Frontal cortex (tissue), 4 donors: ENCODE measurements around the gene GRIP2. TPM values are rescaled to one million over a fixed set of nuclear protein-coding genes. Genes with fewer than 3 reads are reported as not detected.

Experiments
- DNase-seq, 2 donors: peaks; one replicate each; pipeline ENCODE4 v3.0.0; 2012; ENCODE audit warnings: low spot score in 2 of 2
- FAIRE-seq: peaks from 2 replicates; lab custom pipeline; 2012; peaks lifted over from hg19 to GRCh38; lab: Jason Lieb, UNC
- small RNA-seq: library from RNA; depleted of rRNA; stranded (forward); fragments of <200 nt; gene quantifications from one replicate; pipeline ENCODE3, GENCODE V24; 2014
- total RNA-seq: library from RNA; depleted of rRNA; stranded (reverse); fragments of >200 nt; gene quantifications from one replicate; pipeline ENCODE4 v1.2.3, GENCODE V29; 2014
- donor health status: control.
- donor health status: control.
- donor health status: control.

GRIP2 gene
- total RNA-seq, 1 donor from 2014 or later: 8.2 TPM

DNA sequence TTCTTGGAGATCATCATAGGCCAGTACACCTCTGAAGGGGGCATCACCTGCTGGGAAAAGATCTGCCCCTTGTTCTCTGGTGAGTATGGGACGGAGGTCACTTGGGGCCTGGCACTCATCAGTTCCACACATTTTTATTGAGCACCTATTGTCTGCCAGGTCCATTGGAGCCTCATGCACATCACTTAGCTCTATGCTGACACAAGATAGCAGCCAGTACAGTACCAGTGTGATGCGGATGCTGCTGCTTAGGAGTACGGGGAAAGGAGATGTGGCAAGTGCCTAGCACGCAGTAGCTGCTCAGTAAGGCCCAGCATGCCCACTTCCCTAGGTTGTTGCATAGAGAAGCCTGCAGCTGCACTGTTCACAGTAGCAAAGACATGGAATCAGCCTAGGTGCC, 94.4 kb downstream of the GRIP2 start:
- no peak for DNase-seq
- FAIRE-seq: no peak

DNA sequence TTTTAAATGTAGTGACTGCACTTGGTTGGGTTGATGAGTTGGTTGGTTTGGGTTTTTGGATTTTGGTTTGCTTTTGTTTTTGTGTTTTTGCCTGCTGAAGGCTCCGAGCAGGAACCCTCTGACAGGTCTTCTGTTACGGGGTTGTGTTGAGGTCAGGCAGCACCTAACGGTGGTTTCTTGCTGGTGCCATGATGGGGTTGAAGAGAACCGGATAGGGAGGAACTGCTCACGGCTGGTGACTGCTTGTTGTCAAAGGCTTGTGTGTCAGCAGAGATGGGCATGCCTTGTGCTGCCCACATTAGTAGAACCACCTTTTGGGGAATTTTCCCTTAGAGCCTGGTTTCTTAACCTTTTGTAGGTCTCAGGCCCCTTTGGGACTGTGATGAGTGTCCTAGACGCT, 95.8 kb downstream of the GRIP2 start:
- FAIRE-seq (no peak), DNase-seq (no peak)

DNA sequence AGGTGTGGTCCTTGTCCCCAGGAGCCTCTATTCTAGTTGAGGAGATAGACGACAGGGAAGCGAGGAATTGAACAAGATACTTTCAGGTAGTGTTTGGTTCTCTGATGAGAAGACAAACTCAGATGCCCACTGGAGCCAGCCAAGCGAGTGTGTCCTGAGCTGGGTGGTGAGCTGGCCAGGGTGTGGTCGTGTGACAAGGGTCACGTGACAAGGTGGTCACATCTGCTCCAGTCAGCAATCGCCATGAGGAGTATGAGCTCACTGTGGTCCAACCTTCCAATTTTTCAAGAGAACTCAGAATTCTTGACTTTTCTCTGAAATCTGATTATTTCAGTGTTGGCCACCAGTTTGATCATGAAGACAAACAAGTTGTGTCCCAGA, 98.2 kb downstream of the GRIP2 start:
- FAIRE-seq: no peak
- DNase-seq: no peak

DNA sequence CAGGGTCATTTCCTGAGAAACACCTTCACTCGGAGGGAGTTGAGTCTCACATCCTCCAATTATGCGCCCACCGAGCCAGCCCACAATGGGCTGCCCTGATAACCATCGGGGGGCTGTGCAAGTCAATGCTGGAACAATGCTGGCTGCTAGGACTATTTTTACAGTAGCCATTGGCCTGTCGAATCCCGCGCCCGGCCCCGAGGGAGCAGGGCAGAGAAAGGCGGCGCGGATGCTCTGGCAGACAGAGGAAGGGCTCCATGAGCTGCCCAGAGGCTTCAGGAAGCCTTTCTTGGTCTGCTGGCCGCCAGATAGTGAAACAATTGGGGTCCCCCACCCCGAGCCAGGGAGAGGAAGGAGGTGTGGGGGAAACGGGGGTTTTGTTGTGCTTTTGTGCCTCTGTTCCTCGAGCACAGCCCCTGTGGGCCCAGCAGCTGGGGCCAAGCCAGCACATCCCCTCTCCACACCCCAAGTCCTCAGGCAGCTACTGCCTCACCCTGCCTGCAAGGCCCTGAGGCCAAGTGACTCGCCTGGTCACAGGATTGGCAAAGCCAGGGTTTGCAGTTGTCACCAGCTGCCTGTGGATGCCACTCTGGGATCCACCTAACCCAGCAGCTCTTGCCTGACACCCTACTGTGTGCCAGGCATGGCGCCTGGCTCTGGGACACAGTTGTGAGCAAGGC, 98.8 kb downstream of the GRIP2 start:
- no peak for DNase-seq
- FAIRE-seq: no peak

DNA sequence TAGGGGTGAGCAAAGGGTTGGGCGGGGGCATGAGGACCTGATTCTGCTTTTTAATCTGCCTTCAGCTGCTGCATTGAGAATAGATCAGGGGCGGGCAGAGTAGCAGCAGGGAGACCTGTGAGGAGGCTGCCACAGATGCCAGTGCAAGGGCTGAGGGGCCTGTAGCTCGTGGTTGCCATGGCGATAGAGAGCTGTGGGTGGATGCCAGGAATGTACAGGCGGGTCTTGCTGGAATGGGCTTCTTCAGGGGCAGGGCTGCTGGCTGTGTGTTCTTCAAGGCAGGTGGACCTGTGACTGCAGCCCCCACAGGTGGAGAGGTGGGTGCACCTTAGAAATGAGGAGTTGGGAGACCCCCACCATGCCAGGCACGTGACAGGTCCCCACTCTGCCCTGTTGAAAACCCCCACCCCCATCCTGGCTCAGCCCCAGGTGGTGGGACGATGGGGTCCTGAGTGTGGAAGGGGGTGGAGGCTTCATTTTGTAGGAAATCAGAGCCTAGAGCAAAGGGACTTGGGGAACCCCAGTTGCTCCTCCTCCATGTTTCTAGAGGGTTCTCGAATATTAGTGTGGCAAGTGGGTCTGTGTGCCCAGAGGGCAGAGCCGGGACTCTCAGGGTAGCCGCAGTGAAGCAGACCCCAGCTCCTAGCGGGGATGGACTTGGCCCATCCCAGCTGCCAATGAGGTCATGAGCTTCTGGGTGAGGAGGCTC, 99.5 kb downstream of the GRIP2 start:
- DNase-seq: no peak
- no peak for FAIRE-seq

DNA sequence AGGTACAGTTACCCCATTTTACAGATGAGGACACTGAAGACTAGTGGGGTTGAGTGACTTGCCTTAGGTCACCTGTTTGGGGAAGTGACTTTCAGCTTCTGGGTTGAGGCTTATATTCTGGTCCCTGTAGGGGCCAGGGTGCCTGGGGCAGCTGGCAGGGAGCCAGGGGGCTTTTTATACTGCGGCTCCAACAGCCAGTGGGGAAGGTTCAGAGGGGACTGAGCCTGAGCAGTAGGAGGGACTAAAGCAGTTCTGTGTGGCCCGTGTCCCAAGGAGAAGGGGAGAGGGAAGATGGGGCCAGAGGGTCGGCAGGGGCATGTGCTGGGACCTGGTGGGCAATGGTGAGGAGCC, 100.0 kb downstream of the GRIP2 start:
- DNase-seq (no peak), FAIRE-seq (no peak)

DNA sequence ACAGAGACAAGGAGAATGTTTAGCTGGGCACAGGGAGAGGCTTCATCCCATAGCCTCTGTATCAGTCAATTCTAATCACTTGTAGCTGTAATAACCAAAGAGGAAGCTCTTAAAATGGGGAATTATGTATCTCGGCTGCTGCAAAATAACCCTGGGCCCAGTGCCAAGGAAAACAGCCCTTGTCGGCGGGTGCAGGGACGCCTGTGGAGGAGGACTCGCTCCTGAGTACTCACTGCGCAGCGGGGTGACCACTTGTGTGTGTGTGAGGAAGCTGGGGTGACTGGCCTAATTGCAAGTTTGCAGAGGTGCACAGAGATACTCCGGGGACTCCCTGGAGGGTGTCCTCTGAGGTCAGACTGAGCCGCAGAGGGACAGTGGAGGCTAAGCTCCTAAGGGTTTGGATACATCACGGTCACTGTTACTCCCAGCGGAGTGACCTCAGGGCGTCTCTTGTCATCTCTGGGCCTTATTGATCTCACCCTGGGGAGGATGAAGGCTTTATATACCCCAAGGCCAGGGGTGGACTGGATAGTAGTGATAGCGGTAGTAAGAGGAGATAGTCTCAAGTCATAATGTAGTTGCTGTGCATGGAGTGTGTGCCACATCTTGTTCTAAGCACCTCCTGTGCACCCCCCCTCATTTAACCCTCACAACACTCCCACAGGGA, 100.5 kb downstream of the GRIP2 start:
- peak in 1 of 2 donors; percentile 61 for DNase-seq
- no peak for FAIRE-seq

Small RNAs within 50 kb of the gene (small RNA-seq; reads per million reads assigned to genes)
- not detected for gene RNU6-905P

Other genes with a start within 250 kb of the GRIP2 start
- 15.1 TPM for gene SLC6A6, start 137.7 kb downstream of the GRIP2 start, total RNA-seq
- 10.6 TPM for gene CCDC174, start 111.4 kb upstream of the GRIP2 start, total RNA-seq
- gene C3orf20, start 134.8 kb upstream of the GRIP2 start, total RNA-seq: not detected